22Rv1 (cell line): ENCODE results near the gene RHBDF1.

Experiments
- H3K27ac ChIP-seq: fragments of 450-650 bp; 2 replicates; pipeline ENCODE4 v1.5.1; 2017
- ZFX ChIP-seq: fragments of 450-650 bp; IDR thresholded peaks from 2 replicates; pipeline ENCODE4 v1.6.1; 2017; ENCODE audit warnings: antibody characterized with exemption, borderline replicate concordance
- TF ChIP-seq, protein P1 (sequence below): fragments of 450-650 bp; IDR thresholded peaks from 2 replicates; pipeline ENCODE4 v1.5.1; 2017; ENCODE audit warnings: mild to moderate bottlenecking

Gene RHBDF1

DNA sequence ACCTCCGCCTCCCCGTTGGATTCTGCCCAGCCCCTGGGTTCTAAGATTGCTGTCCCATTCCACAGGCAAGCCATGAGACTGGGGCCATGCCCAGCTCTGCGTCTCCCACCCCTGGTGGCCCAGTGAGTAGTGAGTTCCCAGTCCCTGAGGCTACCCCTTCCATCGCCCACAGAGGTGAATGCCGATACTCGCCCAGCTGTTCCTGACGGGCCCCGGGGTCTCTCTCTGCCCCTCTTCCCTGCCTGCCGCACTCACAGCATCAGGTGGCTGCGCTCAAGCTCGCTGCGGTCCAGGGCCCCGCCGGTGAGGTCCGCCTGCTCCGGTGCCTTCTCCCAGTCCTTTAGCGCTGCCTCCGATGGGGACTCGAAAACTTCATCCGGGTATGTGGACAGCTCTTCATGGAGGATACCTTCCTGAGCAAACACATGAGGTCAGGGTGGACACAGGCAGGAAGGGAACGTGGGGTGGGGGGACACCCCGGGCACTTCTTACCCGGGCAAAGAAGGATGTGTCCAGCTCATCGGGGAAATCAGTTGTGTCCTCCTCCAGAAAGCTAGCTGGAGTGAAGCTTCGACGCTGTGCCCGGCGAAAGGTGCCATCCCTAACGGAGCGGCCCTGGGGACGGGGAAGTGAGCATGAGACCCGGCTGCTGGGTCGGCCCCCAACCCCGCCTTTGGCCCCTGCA, 10.0 kb downstream of the RHBDF1 start:
- H3K27ac ChIP-seq: no peak overlapping the region
- TF ChIP-seq ZFX: no peak
- TF ChIP-seq, protein P1, sequence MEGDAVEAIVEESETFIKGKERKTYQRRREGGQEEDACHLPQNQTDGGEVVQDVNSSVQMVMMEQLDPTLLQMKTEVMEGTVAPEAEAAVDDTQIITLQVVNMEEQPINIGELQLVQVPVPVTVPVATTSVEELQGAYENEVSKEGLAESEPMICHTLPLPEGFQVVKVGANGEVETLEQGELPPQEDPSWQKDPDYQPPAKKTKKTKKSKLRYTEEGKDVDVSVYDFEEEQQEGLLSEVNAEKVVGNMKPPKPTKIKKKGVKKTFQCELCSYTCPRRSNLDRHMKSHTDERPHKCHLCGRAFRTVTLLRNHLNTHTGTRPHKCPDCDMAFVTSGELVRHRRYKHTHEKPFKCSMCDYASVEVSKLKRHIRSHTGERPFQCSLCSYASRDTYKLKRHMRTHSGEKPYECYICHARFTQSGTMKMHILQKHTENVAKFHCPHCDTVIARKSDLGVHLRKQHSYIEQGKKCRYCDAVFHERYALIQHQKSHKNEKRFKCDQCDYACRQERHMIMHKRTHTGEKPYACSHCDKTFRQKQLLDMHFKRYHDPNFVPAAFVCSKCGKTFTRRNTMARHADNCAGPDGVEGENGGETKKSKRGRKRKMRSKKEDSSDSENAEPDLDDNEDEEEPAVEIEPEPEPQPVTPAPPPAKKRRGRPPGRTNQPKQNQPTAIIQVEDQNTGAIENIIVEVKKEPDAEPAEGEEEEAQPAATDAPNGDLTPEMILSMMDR: no peak

DNA sequence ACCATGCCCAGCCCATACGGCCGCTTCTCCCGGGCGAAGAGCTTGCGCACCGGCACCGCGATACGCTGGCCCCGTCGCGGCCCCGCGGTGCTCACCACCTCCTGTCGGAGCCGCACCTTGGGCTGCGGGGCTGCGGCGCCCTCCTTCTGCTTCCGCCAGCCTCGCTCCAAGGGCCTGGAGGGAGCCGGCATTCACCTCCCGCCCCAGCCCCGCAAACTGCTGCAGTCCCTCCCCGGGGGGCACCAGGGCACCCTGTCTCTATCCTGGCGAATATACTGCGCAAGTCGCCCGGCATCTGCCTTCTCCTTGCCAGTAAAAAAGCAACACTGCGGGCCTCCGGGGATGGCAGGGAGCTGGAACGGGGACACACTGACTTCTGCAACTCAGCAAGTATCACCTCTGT, 10.6 kb downstream of the RHBDF1 start:
- TF ChIP-seq, protein P1: no peak
- TF ChIP-seq ZFX: no peak

DNA sequence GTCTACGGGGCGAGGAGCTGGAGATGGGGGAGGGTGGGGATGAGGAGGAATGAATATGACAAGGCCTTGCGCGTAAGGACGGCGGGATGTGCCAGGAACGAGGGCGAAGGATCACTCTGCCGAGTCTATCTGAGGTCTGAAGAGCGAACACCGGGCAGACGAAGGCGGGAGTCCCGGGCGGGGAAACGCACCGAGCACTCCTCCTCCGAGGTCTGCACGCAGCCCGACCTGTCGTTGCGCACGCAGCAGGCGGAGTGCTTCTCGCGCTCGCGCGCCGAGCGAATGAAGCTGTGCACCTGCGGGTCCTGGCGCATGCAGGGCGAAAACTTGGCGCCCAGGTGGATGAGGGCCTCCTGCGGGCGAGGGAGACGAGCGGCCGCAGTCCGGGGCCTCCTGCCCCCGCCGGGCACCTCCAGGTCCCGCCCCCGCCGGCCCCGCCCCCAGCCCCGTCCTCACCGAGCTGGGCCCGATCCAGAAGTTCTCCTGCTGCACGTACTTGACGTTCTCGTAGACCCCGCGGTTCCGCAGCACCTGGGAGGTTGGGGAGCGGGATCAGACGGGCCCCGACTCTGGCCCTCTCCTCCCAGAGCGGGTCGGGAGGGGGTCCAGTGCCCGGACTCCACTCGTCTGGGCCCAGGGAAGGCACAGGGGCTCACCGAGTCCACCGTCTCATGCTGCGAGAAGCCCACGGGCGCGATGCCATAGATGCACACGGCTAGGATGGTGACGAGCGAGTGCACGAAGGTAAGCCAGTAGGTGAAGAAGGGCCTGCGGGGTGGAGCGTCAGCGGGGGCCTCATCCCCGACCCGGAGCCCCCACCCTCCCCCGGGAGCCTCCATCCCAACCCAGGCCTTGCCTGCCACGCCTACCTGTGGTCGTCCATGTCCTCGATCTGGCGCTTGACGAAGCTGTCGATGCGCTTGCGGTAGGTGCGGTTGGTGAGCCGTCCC, 11.2 kb downstream of the RHBDF1 start:
- TF ChIP-seq, protein P1: no peak
- TF ChIP-seq ZFX: no peak
- H3K27ac ChIP-seq: no peak overlapping the region

More for the DNA sequence above, 10.6 kb downstream of the RHBDF1 start:
- H3K27ac ChIP-seq: no peak overlapping the region

DNA sequence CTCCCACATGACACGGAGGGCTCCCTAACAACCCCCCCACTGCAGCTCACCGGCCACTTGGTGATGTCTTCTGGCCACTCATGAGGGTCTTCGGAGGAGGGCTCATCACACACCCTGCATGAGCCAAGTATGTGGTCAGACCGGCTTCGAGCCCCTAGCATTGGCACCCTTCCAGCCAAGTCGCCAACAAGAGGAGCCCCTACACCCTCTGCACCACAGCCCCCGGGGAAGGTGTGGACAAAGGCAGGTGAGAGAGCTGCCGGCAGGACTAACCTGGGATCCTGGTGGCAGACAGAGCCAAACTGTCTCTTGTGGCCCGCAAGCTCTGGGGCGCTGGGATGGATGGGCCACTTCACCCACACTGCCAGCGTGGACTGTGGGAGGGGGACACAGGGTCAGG, 12.3 kb downstream of the RHBDF1 start:
- H3K27ac ChIP-seq: no peak overlapping the region
- TF ChIP-seq, protein P1: no peak
- TF ChIP-seq ZFX: no peak

DNA sequence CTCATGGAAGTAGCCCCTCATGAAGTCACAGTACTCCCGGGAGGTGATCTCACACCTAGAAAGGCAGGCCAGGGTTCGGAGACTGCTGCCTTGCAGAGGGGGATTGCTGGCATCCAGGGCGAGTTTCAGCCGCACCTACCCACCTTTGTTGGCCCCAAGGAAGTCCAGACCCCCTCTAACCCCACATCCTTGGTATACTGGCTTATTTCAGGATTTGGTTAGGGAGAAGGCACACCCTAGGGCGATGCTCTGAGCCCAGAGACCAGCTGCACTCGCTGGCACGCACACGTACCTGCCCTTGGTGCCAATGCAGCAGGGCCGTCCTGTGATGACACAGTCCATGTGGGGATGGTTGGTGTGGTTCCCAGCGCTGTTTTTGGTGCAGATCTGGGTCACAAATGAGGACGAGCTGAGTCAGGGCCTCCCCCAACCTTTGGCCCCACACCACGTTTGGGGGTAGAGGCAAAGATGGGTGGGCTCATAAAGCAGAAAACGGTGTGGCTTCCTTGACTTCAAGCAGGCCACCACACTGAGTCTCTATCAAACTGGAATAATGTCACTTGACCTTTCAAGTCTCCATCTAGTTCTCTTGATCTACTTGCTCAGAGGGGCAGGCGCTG, 12.9 kb downstream of the RHBDF1 start:
- no peak overlapping the region for H3K27ac ChIP-seq
- TF ChIP-seq ZFX: no peak
- TF ChIP-seq, protein P1: no peak

DNA sequence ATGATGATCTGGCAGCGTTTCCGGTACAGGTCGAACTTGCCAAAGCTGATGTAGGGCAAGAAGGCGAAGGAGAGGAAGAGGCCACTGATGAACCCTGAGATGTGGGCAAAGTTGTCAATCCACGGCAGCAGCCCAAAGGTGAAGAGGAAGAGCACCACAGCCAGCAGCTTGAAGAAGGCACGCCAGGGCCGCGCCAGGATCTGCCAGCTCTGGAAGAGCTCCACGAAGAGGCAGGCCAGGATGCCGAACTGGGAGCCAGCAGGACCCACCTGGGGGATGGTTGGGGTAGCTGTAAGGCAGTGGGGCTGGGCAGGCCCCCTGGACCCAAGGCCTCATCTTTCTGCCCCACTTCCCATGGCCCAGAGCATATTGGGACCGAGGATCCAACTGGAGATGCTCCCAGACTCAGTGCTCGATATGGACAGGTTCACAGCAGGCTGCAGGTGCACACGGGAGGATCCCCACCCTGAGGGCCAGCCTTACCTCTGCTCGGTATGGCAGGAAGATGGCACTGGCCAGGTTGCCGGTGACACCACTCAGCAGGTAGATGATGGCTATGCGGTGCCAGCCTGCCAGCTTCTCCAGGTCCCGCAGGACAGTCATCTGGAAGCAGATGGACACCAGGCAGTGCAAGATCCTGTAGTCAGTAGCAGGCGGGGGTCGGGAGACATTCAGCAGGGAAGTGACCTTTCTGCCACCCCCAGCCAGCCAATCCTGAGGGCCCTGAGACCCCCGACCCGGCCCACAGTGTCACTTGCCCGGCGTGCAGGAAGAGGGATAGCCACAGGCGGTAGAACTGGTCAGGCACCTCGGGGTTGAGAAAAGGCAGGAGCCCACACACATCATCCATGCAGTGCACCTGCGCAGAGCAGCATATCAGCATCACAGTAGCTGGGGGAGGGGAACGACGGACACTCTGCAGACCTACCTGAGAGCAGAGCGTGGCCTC, 13.7 kb downstream of the RHBDF1 start:
- H3K27ac ChIP-seq: no peak overlapping the region
- TF ChIP-seq ZFX: no peak
- TF ChIP-seq, protein P1: no peak
